CD4-positive, alpha-beta T cell treated with Interleukin-12 subunit alpha and Interleukin-12 subunit beta, for 1 hour (primary cell): ENCODE measurements around the gene IPO8.

Experiments
- DNase-seq: peaks from one replicate; pipeline ENCODE4 v3.0.0-alpha.2; 2020

The IPO8 gene

GRCh38 chr12:30695199-30696102 lies at the start of gene IPO8:
Gene IPO8, minus strand, starts transcription at chr12:30695869. Its CDS starts 222 bp downstream, at chr12:30695647.
- DNase-seq = peak; percentile 88

DNA sequence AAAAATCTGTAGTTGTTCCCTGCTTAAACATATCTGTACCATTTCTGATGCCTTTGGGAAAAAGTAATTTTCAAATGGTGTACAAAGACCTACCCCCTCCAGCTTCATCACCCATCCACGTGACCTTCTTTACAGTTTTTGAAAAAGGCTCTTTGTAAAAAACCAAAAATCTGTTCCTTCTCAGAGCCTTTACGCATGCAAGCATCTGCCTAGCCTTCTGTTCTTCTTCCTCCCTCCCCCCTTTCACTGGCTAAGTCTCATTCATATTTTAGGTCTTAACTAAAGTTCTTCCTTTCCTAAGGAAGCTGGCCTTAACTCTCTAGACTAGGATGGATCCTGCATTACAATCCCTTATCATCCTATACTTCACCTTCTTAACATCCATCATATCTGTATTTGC lies 48.7 kb upstream of the IPO8 start:
- DNase-seq = no peak

DNA sequence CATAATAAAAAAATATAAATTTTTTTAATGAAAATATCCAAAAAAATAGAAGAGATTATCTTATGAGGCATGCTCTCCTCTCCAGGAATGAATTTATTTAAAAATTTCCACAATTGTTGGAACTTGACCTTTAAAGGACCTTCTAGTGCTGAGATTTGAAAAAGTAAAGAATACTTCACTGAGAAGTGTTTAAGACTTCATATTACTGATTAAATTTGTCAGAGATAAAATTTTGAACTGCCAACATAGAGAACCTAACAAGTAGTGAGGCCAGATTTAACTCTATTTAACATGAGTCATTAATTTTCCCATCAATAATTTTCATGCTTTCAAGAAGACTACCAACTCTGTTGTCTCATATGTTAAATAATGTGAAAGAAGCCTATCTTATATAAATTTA lies 44.6 kb upstream of the IPO8 start:
- DNase-seq = no peak

GRCh38 chr12:30739020-30739419 lies 43.4 kb upstream of the IPO8 start:
- DNase-seq = no peak

DNA sequence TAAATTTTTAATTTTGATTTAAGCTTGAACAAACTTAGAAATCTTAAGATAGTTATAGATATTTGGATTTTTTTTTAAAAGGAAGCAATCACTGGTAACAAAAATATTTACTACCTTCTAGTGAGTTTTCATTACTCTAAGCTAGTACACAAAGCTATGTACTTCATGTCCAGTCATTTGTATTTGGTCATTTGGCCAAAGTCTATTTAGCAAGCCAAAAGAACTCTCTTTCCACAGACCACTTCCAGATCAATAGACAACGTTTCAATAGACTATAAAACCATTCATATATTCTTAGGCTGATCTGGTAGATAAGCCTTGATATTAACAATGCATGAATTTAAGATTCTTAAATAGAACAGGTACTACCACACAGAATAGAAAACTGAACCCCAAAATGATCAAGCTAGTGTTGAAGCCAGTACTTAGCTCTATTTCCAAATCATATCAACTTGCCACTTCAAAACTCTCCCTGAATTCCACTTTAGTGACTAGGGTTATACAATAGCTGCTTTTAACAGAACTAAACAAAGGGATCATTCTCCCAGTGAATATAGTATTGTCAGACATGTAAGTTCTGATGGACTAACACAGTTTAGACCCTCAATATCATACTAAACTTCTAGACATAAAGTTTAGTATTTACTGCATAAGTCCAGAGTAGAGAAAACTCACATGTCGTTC lies 37.4 kb upstream of the IPO8 start:
- DNase-seq = no peak

- DNase-seq = no peak
Observed at GRCh38 chr12:30730011-30730410, 34.3 kb upstream of the IPO8 start.

DNA sequence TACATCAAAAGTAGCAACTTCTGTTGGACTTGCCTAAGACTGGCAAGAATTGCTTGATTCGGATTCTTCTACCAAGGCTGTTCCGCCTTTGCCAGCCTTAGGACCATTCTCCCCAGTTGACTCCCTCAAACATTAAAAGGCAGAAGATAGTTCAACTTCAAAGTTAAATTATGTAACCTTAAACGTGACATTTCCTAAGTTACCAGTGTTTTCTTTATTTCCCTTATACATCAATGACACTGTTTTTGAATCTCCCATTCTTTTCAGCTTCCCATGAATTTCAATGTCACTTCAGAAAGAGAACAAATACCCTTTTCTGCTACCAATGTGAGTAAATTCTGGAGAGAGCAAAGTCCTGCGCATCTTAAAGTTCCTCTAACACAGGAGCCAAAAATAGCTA lies 33.9 kb upstream of the IPO8 start:
- DNase-seq = no peak

DNA sequence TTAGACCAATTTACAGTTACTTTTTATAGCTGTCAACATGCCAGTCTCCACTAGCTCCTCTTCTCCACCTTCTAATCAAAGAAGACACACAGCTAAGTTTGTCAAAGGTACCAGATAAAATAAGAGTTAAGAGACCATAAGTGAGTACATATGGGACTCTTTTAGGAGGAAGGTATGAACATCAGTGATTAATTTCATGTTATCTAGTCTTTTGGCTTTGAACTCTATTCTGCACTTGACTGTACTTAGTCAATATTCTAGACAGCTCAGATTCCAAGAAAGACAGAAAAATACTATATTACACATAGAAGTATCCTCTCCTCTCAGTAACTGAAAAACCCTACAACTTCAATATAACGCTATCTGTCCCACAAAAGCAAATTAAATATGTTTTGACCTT lies 31.0 kb upstream of the IPO8 start:
- DNase-seq = no peak

GRCh38 chr12:30725739-30726138 lies 30.1 kb upstream of the IPO8 start:
- no peak for DNase-seq

DNA sequence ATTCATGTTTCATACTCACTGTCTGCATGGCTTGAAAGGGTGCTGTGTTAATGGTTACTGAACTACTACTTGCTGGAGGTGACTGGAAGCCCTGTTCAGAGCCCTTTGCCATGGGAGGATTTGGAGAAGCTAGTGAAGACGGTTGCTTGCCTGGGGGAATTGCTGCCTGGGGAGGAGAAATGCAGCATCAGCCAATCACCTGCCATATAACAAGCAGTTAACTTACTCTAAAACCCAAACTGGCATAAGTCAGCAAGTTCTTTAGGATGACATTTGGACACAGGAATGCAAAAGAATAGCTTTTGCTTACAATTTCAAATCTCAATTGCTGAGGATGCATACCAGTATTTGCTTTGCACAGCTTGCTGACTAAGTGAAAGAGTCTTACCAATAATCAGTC lies 23.4 kb upstream of the IPO8 start:
- DNase-seq = no peak

GRCh38 chr12:30707613-30708342 lies 12.1 kb upstream of the IPO8 start:
- DNase-seq = no peak

- no peak for DNase-seq
Observed at GRCh38 chr12:30706476-30706875, 10.8 kb upstream of the IPO8 start.

GRCh38 chr12:30701056-30701455 lies 5.4 kb upstream of the IPO8 start:
- DNase-seq = no peak

- DNase-seq = no peak
Observed at GRCh38 chr12:30700216-30700900, 4.7 kb upstream of the IPO8 start.

DNA sequence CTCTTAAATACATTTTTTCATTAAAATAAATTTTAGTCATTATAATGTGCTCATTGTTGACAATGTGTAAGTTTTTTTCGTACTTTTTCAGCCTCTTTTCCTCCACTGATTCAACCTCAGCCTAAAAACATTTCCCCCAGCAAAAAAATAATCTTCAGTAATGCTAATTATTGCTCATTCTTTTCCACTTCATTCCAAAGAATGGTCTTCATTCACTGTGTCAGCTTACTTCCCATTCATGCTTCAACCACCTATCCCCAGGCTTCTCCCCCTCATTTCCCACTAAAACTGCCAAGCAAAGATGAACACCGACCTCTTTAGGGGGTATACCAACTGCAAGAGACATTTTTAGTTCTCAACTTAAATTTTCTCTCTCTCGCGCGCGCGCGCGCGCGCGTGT lies 2.7 kb upstream of the IPO8 start:
- no peak for DNase-seq

DNA sequence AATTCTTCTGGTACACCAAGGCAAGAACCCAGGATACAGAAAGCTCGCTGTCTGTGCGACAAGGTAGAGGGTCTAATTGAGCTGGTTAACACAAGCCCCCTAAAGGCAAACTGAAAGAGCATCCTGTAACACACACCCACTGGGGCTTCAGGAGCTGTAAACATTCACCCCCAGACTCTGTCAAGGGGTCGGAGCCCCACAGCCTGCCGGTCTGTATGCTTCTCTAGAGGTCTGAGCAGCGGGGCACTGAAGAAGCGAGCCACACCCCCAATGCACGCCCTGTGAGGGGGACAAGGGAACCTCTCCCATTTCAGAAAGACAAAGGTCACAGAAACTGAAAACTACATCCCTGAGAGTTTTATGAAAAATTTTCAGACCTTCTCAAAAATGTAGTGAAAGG lies 1.3 kb upstream of the IPO8 start:
- DNase-seq = no peak

DNA sequence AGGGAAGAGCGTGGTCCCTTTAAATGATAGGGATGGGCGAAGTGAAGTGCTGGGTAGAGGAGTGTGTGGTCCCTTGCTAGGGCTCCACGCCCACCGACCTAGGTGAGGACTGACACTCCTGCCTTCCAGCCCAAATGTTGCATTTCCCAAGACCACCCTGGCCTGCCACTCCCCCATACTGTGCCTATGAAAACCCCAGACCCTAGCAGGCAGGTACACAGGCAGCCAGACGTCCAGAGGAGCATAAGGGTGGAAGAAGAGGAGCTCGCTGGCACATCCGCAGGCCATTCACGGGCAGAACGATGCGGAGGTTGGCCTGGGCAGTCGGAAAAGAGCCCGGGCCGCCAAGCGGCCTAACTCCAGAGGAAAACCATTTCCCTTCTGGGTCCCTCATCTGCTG lies 817 bp upstream of the IPO8 start:
- no peak for DNase-seq

DNA sequence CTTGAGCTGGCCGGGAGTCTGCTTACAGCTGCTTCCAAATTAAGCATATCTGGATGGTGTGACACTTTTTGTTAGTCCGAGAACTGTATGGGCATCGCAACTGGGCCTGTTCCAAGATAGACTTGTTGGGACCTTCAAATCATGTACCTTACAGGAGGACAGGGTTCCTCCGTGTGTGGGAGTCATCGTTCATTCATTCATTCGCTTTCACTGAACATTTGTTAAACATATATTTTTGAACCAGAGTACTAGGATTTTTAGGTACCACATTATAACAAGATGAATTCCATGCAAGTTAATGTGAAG lies 387 bp upstream of the IPO8 start:
- DNase-seq = no peak

DNA sequence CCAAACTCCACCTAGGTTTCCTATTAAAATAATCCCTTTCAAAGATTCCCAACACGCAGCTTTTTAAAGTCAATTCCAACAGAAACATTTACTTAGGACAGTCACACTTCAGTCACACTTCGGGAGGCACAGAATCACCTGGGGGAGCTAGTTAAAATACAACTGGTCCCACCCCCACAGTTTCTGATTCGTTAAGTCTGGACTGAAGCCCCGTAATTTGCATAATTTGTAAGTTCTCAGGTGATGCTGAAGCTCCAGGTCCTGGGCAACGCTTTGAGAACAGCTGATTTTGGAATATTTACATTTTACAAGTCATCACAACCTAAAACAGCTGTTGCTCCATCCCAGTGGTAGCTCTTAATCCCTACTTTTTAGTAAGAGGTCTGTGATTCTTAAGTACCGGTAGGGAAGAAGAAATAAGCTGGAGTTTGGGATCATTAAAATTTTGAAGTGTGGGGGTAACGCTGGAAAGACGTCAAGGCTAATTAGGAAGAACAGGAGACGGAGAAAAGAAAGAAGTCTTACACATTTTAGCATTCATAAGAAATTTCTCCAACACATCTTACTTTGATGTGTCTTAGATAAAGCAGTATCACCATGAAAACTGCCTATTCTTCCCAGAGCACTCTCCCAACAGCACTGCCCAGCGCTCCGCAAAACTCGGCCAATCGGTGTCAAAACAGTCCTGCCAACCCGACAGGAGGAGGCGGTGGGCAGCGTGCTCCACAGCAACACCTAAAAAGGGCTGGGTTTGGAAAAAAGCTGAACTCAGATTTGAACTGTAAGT lies 1.1 kb downstream of the IPO8 start:
- DNase-seq = peak; percentile 12

GRCh38 chr12:30692470-30692869 lies 3.2 kb downstream of the IPO8 start:
- no peak for DNase-seq

- DNase-seq = no peak
Observed at GRCh38 chr12:30691122-30691879, 4.4 kb downstream of the IPO8 start.
